Immature natural killer cell (primary cell): Measurements from ENCODE around the gene RGS10. TPM values are rescaled to one million over a fixed set of nuclear protein-coding genes. Genes with fewer than 3 reads are reported as not detected.
"Not testable (repeated sequence)": the region's sequence is repeated elsewhere in the genome, so short reads cannot be mapped to it uniquely, and the experiment has no call there.

Source experiments
- DNase-seq, 3 donors: peaks; one replicate each; pipeline ENCODE4 v3.0.0; 2022; ENCODE audit warnings: mixed read lengths in 1 of 3
- H3K27ac Mint-ChIP-seq, 6 donors: one replicate each; pipeline ENCODE4 v1.8.0; 2020; ENCODE audit warnings: mixed read lengths in 6 of 6, mild to moderate bottlenecking in 5 of 6, inconsistent platforms in 4 of 6, moderate library complexity in 3 of 6
- H3K27me3 Mint-ChIP-seq, 3 donors: one replicate each; pipeline ENCODE4 v1.8.0; 2020 to 2021; ENCODE audit warnings: low read depth in 3 of 3, mild to moderate bottlenecking in 3 of 3, mixed read lengths in 3 of 3, moderate library complexity in 3 of 3, inconsistent platforms in 1 of 3
- H3K36me3 Mint-ChIP-seq, 3 donors: one replicate each; pipeline ENCODE4 v1.8.0; 2020; ENCODE audit warnings: mixed read lengths in 3 of 3, inconsistent platforms in 2 of 3, mild to moderate bottlenecking in 2 of 3
- H3K4me1 Mint-ChIP-seq, 2 donors: one replicate each; pipeline ENCODE4 v1.8.0; 2020; ENCODE audit warnings: inconsistent platforms in 2 of 2, mild to moderate bottlenecking in 2 of 2, mixed read lengths in 2 of 2, moderate library complexity in 1 of 2
- H3K4me3 Mint-ChIP-seq, 5 donors: one replicate each; pipeline ENCODE4 v1.8.0; 2020; ENCODE audit warnings: mild to moderate bottlenecking in 5 of 5, mixed read lengths in 5 of 5, inconsistent platforms in 3 of 5, moderate library complexity in 3 of 5
- H3K9me3 Mint-ChIP-seq, 6 donors: one replicate each; pipeline ENCODE4 v1.8.0; 2020; ENCODE audit warnings: mild to moderate bottlenecking in 6 of 6, mixed read lengths in 6 of 6, inconsistent platforms in 4 of 6, moderate library complexity in 3 of 6
- polyA plus RNA-seq, 3 donors: library from polyadenylated mRNA; unstranded; fragments of 300-500 nt; fragmentation: Illumina TruSeq; gene quantifications; one replicate each; pipeline ENCODE4 v1.2.3, GENCODE V29; 2021

The RGS10 gene
- 10 to 100 TPM; 11.8 to 48.4 (median 40.7) TPM for polyA plus RNA-seq

GRCh38 chr10:119542357-119542987 lies at the start of gene RGS10:
TSS of gene RGS10 (minus strand) at chr10:119542719. CDS start at chr10:119542638, 81 bp downstream.
- H3K27ac Mint-ChIP-seq, result peak within 1 kb of the TSS in 3 of 6 donors; percentile 59 to 86 (median 82)
- peaks cover 15 to 29% of the 10 kb centered on the region in 2 donors for H3K4me1 Mint-ChIP-seq
- H3K36me3 Mint-ChIP-seq, result no peaks in the 10 kb centered on the region
- peak within 1 kb of the TSS; percentile 90 to 98 (median 95) for H3K4me3 Mint-ChIP-seq
- peak; percentile 40 to 57 (median 52) for DNase-seq
- H3K27me3 Mint-ChIP-seq, result peaks cover 0 to 5% (median 5%) of the 10 kb centered on the region in 3 donors
- H3K9me3 Mint-ChIP-seq, result no peaks in the 10 kb centered on the region

- H3K27ac Mint-ChIP-seq, result no peak overlapping the region
- peaks cover 27 to 34% of the 10 kb centered on the region in 2 donors for H3K4me1 Mint-ChIP-seq
- H3K9me3 Mint-ChIP-seq, result no peaks in the 10 kb centered on the region
Observed at GRCh38 chr10:119588071-119588470, 45.6 kb upstream of the RGS10 start.

GRCh38 chr10:119578355-119578754 lies 35.8 kb upstream of the RGS10 start:
- DNase-seq, result no peak
- Mint-ChIP-seq H3K36me3 (peaks cover 30 to 51% (median 39%) of the 10 kb centered on the region in 3 donors), H3K9me3 (peaks cover 0 to 2% (median 0%) of the 10 kb centered on the region in 6 donors), H3K4me1 (peaks cover 25 to 51% of the 10 kb centered on the region in 2 donors), H3K4me3 (no peak overlapping the region), H3K27me3 (peaks cover 2 to 6% (median 6%) of the 10 kb centered on the region in 3 donors), H3K27ac (no peak overlapping the region)

More at GRCh38 chr10:119588071-119588470, 45.6 kb upstream of the RGS10 start:
- DNase-seq, result no peak
- Mint-ChIP-seq H3K36me3 (peaks cover 0 to 4% (median 3%) of the 10 kb centered on the region in 3 donors), H3K4me3 (no peak overlapping the region), H3K27me3 (no peaks in the 10 kb centered on the region)

GRCh38 chr10:119575991-119576390 lies 33.5 kb upstream of the RGS10 start:
- Mint-ChIP-seq H3K4me3 (peak overlapping the region; percentile 65 to 86 (median 76)), H3K27me3 (peaks cover 2 to 6% (median 6%) of the 10 kb centered on the region in 3 donors), H3K36me3 (peaks cover 23 to 49% (median 43%) of the 10 kb centered on the region in 3 donors), H3K4me1 (peaks cover 20 to 30% of the 10 kb centered on the region in 2 donors), H3K9me3 (peaks cover 0 to 2% (median 0%) of the 10 kb centered on the region in 6 donors), H3K27ac (peak overlapping the region; percentile 87 to 94 (median 92))
- DNase-seq, result peak; percentile 39 to 47 (median 40)

- Mint-ChIP-seq H3K36me3 (peaks cover 23 to 49% (median 43%) of the 10 kb centered on the region in 3 donors), H3K27ac (peak overlapping the region; percentile 87 to 94 (median 92)), H3K9me3 (peaks cover 0 to 2% (median 0%) of the 10 kb centered on the region in 6 donors), H3K4me1 (peaks cover 20 to 30% of the 10 kb centered on the region in 2 donors), H3K27me3 (peaks cover 2 to 6% (median 6%) of the 10 kb centered on the region in 3 donors), H3K4me3 (peak overlapping the region; percentile 65 to 86 (median 76))
- peak; percentile 62 to 68 (median 67) for DNase-seq
Observed at GRCh38 chr10:119575506-119575905, 33.0 kb upstream of the RGS10 start.

GRCh38 chr10:119567978-119568377 lies 25.5 kb upstream of the RGS10 start:
- Mint-ChIP-seq H3K4me3 (no peak overlapping the region), H3K27ac (no peak overlapping the region), H3K4me1 (no peaks in the 10 kb centered on the region), H3K27me3 (no peaks in the 10 kb centered on the region), H3K9me3 (no peaks in the 10 kb centered on the region), H3K36me3 (peaks cover 0 to 4% (median 4%) of the 10 kb centered on the region in 3 donors)
- no peak for DNase-seq

GRCh38 chr10:119562097-119562496 lies 19.6 kb upstream of the RGS10 start:
- Mint-ChIP-seq H3K27me3 (peaks cover 0 to 3% (median 2%) of the 10 kb centered on the region in 3 donors), H3K9me3 (no peaks in the 10 kb centered on the region), H3K27ac (no peak overlapping the region), H3K4me1 (no peaks in the 10 kb centered on the region), H3K36me3 (no peaks in the 10 kb centered on the region), H3K4me3 (no peak overlapping the region)
- DNase-seq, result no peak

- H3K27ac Mint-ChIP-seq, H3K27me3 Mint-ChIP-seq, H3K36me3 Mint-ChIP-seq, H3K9me3 Mint-ChIP-seq, H3K4me1 Mint-ChIP-seq, H3K4me3 Mint-ChIP-seq, DNase-seq: not testable (repeated sequence)
Observed at GRCh38 chr10:119559511-119559910, 17.0 kb upstream of the RGS10 start.

GRCh38 chr10:119556081-119556480 lies 13.6 kb upstream of the RGS10 start:
- H3K27ac Mint-ChIP-seq, result not testable (repeated sequence)

GRCh38 chr10:119555178-119555784 lies 12.8 kb upstream of the RGS10 start:
- Mint-ChIP-seq H3K27ac (no peak overlapping the region), H3K9me3 (no peaks in the 10 kb centered on the region), H3K27me3 (peaks cover 0 to 3% (median 2%) of the 10 kb centered on the region in 3 donors), H3K36me3 (no peaks in the 10 kb centered on the region), H3K4me1 (no peaks in the 10 kb centered on the region), H3K4me3 (no peak overlapping the region)
- no peak for DNase-seq

More at GRCh38 chr10:119556081-119556480, 13.6 kb upstream of the RGS10 start:
- not testable (repeated sequence) for H3K27me3 Mint-ChIP-seq, H3K36me3 Mint-ChIP-seq, H3K4me1 Mint-ChIP-seq, H3K9me3 Mint-ChIP-seq, H3K4me3 Mint-ChIP-seq, DNase-seq

GRCh38 chr10:119550827-119551226 lies 8.3 kb upstream of the RGS10 start:
- H3K9me3 Mint-ChIP-seq, result no peaks in the 10 kb centered on the region
- H3K36me3 Mint-ChIP-seq, result no peaks in the 10 kb centered on the region
- H3K4me3 Mint-ChIP-seq, result no peak overlapping the region
- no peak for DNase-seq
- peaks cover 4 to 13% (median 4%) of the 10 kb centered on the region in 3 donors for H3K27me3 Mint-ChIP-seq
- no peak overlapping the region for H3K27ac Mint-ChIP-seq
- H3K4me1 Mint-ChIP-seq, result no peaks in the 10 kb centered on the region

- Mint-ChIP-seq H3K27ac (no peak overlapping the region), H3K27me3 (peaks cover 4 to 13% (median 4%) of the 10 kb centered on the region in 3 donors), H3K4me3 (no peak overlapping the region), H3K36me3 (no peaks in the 10 kb centered on the region), H3K4me1 (no peaks in the 10 kb centered on the region), H3K9me3 (no peaks in the 10 kb centered on the region)
- no peak for DNase-seq
Observed at GRCh38 chr10:119549247-119549999, 6.9 kb upstream of the RGS10 start.

GRCh38 chr10:119546009-119546408 lies 3.5 kb upstream of the RGS10 start:
- no peak overlapping the region for H3K4me3 Mint-ChIP-seq

GRCh38 chr10:119545310-119545709 lies 2.8 kb upstream of the RGS10 start:
- peaks cover 4 to 13% (median 6%) of the 10 kb centered on the region in 3 donors for H3K27me3 Mint-ChIP-seq
- no peak overlapping the region for H3K4me3 Mint-ChIP-seq
- no peak for DNase-seq
- H3K27ac Mint-ChIP-seq, result no peak overlapping the region
- H3K4me1 Mint-ChIP-seq, result peaks cover 15 to 22% of the 10 kb centered on the region in 2 donors
- H3K9me3 Mint-ChIP-seq, result no peaks in the 10 kb centered on the region
- no peaks in the 10 kb centered on the region for H3K36me3 Mint-ChIP-seq

More at GRCh38 chr10:119546009-119546408, 3.5 kb upstream of the RGS10 start:
- Mint-ChIP-seq H3K9me3 (no peaks in the 10 kb centered on the region), H3K4me1 (peaks cover 15% of the 10 kb centered on the region in 2 donors), H3K27me3 (peaks cover 4 to 13% (median 6%) of the 10 kb centered on the region in 3 donors), H3K27ac (no peak overlapping the region), H3K36me3 (no peaks in the 10 kb centered on the region)
- no peak for DNase-seq
